Upper lobe of left lung (tissue), 4 donors: Measurements from ENCODE around the gene SYVN1.

Source experiments
- EP300 ChIP-seq, 4 donors: sonication (generic); formaldehyde crosslinking; IDR thresholded peaks; one replicate each; pipeline ENCODE4 v1.5.1; 2017; ENCODE audit warnings: antibody characterized with exemption in 4 of 4, control low read depth in 2 of 4
- POLR2A ChIP-seq, 4 donors: fragments of 450-650 bp; IDR thresholded peaks; one replicate each; pipeline ENCODE4 v1.5.1; 2016 to 2017; ENCODE audit warnings: antibody characterized with exemption in 4 of 4, mild to moderate bottlenecking in 2 of 4

DNA sequence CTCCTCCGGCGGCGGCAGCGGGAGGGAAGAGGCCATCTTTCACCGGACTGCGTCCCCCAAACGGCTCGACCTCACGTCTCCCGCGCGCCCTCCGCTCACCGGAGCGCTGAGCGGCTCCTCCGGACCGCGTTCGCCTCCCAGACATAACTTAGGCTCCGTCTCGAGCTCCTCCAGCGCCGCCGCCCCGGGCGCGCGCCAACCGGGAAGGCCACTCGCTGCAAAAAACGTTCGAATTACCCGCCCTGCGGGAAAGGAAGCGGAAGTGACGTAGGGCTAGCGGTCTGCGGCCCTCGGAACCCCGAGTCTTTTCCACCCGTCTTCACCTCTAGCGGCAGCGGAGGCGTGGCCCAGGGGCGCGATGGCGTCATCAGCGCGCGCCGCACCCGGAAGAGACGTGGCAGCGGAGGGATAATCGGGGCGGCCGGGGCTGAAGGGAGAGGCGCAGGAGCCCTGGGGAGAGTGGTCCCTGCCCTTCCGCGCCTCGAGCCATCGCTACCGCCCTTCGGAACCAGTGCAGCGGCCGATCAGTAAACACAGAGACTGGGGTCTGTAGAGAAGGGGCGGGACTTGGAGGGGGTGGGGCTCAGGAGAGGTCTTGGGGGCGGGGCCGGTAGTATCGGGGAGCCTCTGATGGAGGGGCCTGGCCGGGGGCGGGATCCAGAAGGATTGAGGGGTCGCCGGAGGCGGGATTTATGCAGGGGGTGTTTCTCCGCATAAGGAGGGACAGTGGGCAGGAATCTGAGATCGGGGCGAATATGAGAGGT lies 50.3 kb downstream of the SYVN1 start, which contains the start of the genes CDCA5 and ZFPL1:
- peak in 3 of 4 donors; percentile 45 to 82 (median 55) for TF ChIP-seq POLR2A (IDR thresholded peaks at IDR 0.05)
- peak in 1 of 4 donors; percentile 63 for TF ChIP-seq EP300 (IDR thresholded peaks at IDR 0.05)
